Measurements from ENCODE around the gene HEYL.

DNA sequence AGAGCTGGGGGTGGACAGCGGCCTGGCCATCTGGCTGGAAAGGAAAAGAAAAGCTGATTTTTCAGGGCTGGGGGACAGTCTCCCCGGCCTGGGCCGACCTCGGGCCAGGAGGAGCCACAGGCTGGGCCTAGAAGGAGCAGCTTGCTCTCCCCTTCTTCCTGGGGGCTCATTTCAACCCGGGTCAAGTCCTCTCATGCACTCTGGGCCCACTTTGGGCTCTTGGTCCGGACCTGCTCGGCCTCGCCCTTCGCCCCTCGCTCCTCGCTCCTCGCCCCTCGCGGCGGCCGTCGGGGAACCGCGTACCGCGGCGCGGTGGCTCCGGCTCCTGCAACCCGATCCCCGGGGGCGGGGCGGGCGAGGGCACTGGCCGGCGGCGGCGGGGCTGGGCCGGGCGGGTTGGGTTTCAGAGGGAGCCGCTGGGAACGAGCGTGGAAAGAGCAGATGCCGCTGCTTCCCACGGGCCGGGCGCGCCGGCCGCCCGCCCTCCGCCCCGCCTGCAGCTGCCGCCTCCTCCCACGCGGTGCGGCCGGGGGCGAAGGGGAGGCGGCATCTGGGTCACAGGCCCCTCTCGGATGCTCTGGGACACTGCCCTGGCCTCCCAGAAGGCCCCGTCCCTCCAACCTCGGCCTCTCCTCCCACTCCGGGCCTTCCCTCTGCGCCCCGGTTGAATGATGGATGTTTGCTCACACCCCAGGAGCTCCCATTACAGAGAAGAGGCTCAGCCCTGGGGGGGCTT is 6.6 kb downstream of the HEYL start:
- TF ChIP-seq CTCF (IDR thresholded peaks at IDR 0.05 in 4 of 5, conservative IDR thresholded peaks at IDR 0.05 in 1 of 5) (no peak), POLR2A (IDR thresholded peaks at IDR 0.05) (peak in 1 of 2 donors; percentile 26)
